K562 (cell line): ENCODE measurements around the gene CDCA3.

ENCODE experiments used
- TEAD4 ChIP-seq, 2 experiments: sonication (generic) in 1 of 2; formaldehyde crosslinking in 1 of 2; IDR thresholded peaks; 2 replicates each; pipeline versions ENCODE4 v1.6.1 to v1.8.0; 2012 to 2022; ENCODE audit warnings: borderline replicate concordance in 1 of 2, inconsistent platforms in 1 of 2, low read length in 1 of 2, mild to moderate bottlenecking in 1 of 2, missing genetic modification reagents in 1 of 2
- YY1 ChIP-seq, 3 experiments: IDR thresholded peaks; 2 replicates each; pipeline ENCODE4 v1.6.1; 2011; ENCODE audit warnings: low read length in 2 of 3, mild to moderate bottlenecking in 2 of 3, moderate library complexity in 2 of 3, borderline replicate concordance in 1 of 3, control low read depth in 1 of 3, low read depth in 1 of 3; ENCODE audit not compliant: insufficient read depth in 3 of 3, insufficient replicate concordance in 2 of 3, control insufficient read depth in 1 of 3, insufficient read length in 1 of 3; ENCODE audit errors: extremely low read depth in 1 of 3
- TF ChIP-seq, protein P1 (sequence below): sonication (generic); formaldehyde crosslinking; IDR thresholded peaks from 2 replicates; pipeline ENCODE4 v1.8.0; 2022; ENCODE audit warnings: mild to moderate bottlenecking, missing genetic modification reagents
- TF ChIP-seq, protein P2 (sequence below): sonication (generic); formaldehyde crosslinking; IDR thresholded peaks from 2 replicates; pipeline ENCODE4 v1.8.1; 2023; ENCODE audit warnings: mild to moderate bottlenecking, missing genetic modification reagents

DNA sequence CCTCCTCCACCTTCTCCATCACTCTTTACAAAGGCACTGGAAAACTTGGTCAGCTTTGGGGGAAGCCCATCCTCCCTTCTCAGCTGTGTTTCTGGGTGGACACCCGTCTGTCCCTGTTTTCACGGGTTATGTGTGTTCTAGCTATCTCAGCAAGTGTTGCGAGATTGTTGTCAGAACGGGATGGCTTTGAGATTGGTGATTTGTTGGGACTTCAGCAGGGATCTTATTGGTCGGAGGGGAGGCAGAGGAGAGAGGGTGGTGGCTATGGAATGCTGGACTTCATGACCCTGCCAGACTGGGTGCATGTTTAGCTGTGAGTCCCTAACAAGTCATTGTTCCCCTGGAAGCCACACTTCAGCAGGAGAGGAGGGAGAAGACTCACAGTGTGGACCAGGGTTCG, 3.0 kb upstream of the CDCA3 start:
- TF ChIP-seq TEAD4 (IDR thresholded peaks at IDR 0.05; ENCODE audit: low read length), result no peak
- no peak for TF ChIP-seq TEAD4 (CRISPR knock-in tag; IDR thresholded peaks at IDR 0.05; ENCODE audit: borderline replicate concordance)
- TF ChIP-seq YY1 (IDR thresholded peaks at IDR 0.05; ENCODE audit: borderline replicate concordance in 1 of 3, control insufficient read depth in 1 of 3, extremely low read depth in 1 of 3, insufficient read depth in 3 of 3, insufficient read length in 1 of 3, insufficient replicate concordance in 2 of 3, low read depth in 1 of 3, low read length in 2 of 3), result no peak
- TF ChIP-seq, protein P1, sequence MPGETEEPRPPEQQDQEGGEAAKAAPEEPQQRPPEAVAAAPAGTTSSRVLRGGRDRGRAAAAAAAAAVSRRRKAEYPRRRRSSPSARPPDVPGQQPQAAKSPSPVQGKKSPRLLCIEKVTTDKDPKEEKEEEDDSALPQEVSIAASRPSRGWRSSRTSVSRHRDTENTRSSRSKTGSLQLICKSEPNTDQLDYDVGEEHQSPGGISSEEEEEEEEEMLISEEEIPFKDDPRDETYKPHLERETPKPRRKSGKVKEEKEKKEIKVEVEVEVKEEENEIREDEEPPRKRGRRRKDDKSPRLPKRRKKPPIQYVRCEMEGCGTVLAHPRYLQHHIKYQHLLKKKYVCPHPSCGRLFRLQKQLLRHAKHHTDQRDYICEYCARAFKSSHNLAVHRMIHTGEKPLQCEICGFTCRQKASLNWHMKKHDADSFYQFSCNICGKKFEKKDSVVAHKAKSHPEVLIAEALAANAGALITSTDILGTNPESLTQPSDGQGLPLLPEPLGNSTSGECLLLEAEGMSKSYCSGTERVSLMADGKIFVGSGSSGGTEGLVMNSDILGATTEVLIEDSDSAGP (CRISPR knock-in tag), result no peak
- TF ChIP-seq, protein P2, sequence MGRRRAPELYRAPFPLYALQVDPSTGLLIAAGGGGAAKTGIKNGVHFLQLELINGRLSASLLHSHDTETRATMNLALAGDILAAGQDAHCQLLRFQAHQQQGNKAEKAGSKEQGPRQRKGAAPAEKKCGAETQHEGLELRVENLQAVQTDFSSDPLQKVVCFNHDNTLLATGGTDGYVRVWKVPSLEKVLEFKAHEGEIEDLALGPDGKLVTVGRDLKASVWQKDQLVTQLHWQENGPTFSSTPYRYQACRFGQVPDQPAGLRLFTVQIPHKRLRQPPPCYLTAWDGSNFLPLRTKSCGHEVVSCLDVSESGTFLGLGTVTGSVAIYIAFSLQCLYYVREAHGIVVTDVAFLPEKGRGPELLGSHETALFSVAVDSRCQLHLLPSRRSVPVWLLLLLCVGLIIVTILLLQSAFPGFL (CRISPR knock-in tag), result no peak
